ENCODE results near the gene C5orf47.

- TF ChIP-seq CTCF (conservative IDR thresholded peaks at IDR 0.05 in 1 of 2, IDR thresholded peaks at IDR 0.05 in 1 of 2; ENCODE audit: low read depth in 1 of 2, low read length in 2 of 2) = no peak
- no peak for TF ChIP-seq EZH2 (IDR thresholded peaks at IDR 0.05; ENCODE audit: low read length, missing control alignments)
Observed at GRCh38 chr5:173962436-173962972, 26.5 kb upstream of the C5orf47 start.

Measured in fibroblast of lung (primary cell).